Effector CD8-positive, alpha-beta T cell (primary cell): ENCODE results near the gene HLA-DQA1.
A peak's percentile ranks its signal among the peaks of the same experiment; 100 is the strongest.
"Not testable (repeated sequence)": the region's sequence is repeated elsewhere in the genome, so short reads cannot be mapped to it uniquely, and the experiment has no call there.

ENCODE experiments used
- DNase-seq: peaks from one replicate; lab custom pipeline; 2025; lab: John Stamatoyannopoulos, UW

The HLA-DQA1 gene

DNA sequence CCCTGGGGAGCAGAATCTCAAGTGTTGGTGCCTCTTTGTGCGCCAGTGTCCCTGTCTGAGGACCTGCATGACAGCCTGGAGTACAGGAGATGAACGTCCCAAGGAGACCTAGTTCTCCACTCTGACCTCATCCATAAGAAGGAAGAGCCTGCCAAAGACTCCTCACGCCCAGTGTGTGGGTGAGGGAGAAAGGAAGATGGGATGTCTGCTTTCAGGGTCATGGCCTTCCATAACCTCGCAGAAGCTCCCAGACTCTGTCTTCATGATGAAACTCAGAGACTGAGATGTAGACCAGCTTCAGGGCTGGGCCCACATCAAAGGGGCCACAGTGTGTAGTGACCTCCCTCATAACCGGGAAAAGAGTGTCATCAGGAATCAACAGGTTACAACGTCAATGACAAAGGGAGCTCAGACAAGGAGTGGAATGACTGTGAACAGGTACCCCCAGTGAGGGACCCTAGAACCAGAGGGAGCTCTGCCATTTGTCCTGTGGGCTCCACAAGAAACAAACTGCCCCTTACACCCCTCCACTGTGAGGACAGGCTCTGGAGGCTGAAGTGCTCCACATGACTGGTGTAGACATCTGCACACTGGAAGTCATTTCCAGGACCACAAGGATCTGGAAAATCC is 21.2 kb downstream of the HLA-DQA1 start:
- no peak for DNase-seq

DNA sequence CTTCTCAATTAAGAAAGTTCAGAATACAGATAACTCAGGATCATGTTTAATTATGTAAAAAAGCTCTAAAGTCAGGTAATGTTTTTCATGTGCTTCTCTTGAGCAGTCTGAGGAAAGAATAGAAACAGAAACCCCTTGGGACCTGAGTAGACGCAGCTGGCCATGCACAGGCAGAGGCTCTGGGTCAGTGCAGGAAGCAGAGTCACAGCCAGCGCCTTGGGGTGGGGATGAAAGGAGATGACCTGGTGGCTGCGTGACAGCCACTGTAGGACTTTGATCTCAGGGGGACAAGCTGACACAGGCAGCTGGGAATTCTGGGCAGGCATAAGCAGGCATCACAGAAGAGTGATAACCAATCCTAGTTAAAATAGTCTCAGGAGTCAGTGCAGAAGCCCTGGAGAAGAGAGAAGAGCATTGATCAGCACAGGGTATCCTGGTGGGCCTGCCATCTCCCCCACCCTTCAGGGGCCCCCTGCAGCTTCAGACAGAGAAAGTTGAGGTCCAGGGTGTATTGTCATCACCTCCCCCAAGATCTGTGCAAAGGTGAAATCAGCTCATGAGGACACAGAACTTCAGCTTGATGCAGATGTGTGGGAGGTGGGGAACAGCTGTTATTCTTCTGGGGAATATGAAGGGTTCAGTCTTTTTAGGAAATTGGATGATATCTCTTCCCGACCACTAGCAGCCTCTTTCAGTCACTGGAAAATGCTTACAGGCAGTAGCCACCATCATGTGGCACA is 22.8 kb downstream of the HLA-DQA1 start:
- DNase-seq, result no peak

DNA sequence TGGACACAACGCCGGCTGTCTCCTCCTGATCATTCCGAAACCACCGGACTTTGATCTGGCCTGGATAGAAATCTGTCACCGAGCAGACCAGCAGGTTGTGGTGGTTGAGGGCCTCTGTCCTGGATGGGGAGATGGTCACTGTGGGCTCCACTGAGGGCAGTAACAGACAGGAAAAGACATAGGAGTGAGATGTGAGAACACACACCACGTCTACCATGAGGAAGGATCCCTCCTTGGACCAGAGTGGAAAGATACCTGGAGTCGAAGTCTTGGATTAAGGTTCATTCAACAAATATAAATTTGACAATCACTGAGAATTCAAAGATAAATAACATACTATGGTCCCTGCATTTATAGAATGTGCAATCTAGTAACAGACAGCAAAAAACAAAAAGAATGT is 24.9 kb downstream of the HLA-DQA1 start:
- no peak for DNase-seq

DNA sequence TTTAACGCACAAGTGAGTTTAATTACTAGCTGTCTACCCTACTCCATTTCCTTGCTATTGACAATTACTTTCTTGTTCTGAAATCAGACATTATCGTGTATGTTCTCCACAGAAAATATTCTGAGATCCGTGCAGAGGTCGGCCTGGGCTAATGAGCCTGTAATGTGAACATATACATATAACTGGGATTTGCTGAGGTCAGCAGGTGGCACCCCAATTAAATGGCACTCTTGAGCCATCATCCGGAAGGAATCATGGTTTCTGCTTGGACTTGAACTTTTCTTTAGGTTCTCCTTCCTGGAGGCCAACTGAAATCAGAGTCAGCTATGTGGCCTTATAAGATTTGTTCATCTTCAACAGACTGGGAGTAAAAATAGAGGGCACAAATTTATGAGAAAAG is 25.6 kb downstream of the HLA-DQA1 start:
- no peak for DNase-seq

DNA sequence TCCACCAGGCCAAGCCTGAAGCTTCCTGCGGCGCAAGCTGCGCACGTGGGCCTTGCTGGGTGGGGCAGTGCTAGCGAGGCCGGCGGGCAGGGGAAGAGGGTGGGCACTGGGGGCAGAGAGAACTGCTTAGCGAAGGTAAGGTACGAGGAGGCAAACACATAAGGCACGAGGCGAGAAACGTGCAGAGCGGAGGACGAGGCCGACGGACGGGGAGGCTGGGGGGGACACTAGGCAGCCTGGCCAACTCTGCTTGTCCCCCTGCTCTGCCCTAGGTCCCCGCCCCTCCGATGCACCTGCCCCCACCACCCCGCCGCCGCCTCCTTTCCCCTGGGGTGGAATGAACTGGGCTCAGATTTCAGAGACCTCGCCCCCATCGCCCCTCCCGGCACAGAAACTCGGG is 27.1 kb downstream of the HLA-DQA1 start:
- DNase-seq, result no peak

DNA sequence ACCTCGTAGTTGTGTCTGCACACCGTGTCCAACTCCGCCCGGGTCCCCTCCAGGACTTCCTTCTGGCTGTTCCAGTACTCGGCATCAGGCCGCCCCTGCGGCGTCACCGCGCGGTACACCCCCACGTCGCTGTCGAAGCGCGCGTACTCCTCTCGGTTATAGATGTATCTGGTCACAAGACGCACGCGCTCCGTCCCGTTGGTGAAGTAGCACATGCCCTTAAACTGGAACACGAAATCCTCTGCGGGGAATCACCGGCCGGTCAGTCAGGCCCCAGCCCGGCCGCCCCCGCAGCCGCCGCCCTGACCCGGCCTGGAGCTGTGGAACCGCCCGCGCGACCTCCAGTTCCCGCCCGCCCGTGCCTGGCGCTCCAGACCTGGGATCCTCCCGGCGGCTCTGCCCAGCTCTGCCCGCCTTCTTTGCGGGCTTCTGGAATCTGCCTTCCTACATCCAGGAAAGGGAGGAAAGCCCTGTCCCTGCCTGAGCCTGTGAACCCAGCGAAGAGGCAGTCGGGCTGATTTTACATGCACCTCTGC is 27.7 kb downstream of the HLA-DQA1 start:
- DNase-seq, result peak; percentile 12

DNA sequence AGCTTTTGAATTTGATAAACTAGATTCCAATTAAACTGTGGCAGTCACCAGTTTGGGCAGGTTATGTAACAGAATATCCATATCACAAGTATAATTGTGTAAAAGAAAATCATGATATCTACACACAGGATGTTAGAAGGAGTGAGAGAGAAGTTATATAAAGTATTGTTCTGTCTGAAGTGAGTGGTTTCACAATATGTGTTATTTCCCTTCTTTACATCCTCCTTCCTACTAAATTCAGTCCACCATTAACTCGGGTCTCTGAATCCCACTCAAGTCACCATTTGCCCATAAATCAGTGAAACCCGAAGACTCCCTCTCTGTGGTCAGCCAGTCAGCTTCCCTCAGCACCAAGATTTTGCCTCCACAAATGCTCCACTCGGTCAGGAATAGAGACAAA is 28.5 kb downstream of the HLA-DQA1 start:
- DNase-seq, result no peak

DNA sequence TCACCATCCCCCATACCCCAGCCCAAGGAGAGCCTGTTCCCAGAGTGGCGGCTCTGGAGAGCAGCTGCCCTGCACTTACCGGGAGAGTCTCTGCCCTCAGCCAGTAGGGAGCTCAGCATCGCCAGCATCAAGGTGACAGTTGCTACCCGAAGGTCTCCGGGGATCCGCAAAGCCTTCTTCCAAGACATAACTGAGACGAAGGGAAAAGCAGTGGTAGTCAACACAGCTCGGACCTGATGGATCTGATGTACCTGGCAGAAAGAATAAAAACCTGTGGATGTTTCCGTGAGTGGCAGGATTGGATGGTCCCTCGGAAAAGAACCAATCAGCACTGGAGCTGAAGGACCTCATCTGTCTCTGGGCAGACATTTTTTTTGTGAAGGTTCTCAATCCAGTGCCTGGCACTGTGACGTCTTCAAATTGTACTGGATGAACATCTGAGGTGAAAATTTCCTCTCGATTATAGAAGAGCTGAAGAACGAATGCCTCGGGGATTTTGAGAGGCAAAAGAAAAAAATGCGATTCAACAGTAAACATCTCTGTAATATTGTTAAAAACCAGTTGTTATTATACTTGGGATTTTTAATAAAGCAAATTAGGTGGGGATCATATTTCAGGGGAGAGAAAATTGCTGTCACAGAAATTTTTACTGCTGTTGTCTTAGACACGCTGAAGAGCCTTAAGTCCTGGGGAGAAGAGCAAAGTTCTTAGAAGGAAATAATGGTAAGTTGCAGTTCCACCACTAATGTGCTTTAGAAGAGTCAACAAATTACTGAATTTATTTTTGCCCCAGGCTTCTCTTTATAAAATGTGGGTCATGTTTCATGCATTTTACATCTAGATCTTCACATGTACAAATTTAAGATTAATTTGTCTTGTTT is 29.5 kb downstream of the HLA-DQA1 start, which contains the start of gene HLA-DQB1:
TSS of gene HLA-DQB1 (minus strand) at position 238 of the 881 bp plus-strand sequence. CDS start at position 188, 50 bp downstream.
- DNase-seq, result peak; percentile 37

DNA sequence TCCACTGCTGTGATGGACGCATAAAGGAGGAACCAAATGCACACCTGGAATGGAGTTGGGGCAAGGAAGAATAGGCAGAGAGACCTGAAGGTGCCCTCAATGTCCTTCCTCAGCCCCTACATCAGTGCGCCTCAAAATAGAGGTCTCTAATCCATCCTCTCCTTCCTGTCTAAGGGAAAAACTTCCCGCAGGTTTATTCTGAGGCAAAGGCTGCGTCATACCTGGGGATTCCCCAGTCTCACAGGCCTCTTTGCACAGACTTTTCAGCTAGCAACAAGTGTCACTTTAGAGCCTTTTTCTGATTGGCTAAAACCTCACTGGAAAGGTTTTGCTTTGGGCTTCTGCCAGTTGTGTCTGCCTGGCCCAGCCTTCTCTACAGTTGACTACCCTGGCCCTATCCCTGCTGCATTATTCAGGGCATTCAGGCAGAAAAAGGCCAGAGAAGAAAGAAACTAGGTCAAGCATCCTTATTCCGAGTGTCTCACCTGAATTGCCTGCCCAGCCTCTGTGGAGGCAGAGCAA is 31.1 kb downstream of the HLA-DQA1 start:
- peak; percentile 21 for DNase-seq

DNA sequence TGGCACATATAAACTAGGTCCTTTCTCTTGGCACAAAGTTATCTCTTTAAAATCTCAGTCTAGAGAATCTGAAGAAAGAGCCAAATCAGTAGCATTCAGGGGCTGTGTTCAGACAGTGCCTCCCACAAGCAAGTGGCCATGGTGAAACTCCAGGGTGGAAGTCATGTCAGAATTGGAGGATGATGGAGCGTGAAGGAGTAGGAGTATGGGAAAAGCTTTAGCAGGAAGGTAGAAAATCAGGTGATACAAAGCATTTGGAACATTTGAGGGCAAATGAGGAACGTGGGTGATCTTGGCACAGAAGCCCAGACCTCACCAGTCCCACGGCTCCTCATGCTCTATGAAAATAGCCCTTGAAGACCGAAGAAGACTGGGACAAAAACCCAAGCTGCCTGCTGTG is 32.0 kb downstream of the HLA-DQA1 start:
- DNase-seq, result no peak

DNA sequence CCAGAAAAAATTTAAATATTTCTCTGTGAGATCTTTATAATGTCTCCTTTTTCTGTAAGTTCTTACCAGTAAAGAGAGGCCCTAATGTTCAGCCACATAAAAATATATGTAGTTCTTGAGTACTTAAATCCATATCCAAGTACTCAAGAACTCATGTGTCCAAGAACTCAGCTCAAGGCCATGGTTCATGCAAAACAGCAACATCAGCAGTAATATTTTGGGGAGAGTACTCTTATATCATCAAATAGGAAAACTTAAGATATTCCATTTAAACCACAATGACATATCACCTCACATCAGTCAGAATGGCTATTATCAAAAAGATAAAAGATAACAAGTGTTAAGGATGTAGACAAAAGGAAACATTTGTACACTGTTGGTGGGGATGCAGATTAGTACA is 32.7 kb downstream of the HLA-DQA1 start:
- no peak for DNase-seq

DNA sequence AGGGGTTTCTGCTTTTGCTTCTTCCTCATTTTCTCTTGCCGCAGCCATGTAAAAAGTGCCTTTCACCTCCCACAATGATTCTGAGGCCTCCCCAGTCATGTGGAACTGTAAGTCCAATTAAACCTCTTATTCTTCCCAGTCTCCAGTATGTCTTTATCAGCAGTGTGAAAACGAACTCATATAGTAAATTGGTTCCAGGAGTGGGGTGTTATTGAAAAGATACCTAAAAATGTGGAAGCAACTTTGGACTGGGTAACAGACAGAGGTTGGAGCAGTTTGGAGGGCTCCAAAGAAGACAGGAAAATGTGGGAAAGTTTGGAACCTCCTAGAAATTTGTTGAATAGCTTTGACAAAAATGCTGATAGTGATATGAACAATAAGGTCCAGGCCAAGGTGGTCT is 34.7 kb downstream of the HLA-DQA1 start:
- DNase-seq, result not testable (repeated sequence)

DNA sequence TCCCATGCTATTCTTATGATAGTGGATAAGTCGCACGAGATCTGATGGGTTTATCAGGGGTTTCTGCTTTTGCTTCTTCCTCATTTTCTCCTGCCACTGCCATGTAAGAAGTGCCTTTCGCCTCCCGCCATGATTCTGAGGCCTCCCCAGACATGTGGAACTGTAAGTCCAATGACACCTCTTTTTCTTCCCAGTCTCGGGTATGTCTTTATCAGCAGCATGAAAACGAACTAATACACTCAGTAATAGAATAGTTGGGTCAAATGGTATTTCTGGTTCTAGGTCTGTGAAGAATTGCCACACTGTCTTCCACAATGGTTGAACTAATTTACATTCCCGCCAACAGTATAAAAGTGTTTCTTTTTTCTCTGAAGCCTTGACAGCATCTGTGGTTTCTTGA is 36.9 kb downstream of the HLA-DQA1 start:
- not testable (repeated sequence) for DNase-seq

DNA sequence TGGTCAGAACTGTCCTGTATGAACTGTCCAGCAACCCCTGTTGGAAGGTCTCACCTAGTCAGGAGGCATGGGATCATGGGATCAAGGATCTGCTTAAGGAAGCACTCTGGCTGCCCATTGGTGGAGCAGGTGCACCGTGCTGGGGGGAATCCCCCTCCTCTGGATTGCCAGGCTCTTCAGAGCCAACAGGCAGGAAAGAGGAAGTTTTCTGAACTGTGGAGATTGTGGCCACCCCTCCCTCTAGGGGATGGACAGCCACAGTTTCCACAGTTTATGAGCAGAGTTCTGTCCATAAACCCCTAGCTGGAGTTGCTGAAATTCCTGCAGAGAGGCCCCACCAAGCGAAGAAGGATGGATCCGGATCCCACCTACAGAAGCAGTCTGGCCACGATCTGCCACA is 42.3 kb downstream of the HLA-DQA1 start:
- no peak for DNase-seq

DNA sequence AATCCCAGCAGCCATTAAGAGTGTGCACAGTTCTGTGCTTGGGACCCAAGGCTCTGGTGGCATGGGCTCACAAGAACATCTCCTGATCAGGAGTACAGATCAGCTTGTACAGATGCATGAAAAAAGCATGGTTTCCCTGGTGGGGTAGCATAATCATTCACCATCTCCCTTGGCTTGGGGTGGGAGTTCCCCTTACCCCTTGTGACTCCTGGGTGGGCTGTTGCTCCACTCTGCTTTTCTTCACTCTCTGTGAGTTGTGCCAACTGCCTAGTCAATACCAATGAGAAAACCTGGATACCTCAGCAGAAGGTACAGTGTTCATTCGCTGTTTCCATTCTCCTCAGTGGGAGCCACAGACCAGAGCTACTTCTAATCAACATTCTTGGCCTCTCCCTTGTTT is 42.8 kb downstream of the HLA-DQA1 start:
- no peak for DNase-seq

DNA sequence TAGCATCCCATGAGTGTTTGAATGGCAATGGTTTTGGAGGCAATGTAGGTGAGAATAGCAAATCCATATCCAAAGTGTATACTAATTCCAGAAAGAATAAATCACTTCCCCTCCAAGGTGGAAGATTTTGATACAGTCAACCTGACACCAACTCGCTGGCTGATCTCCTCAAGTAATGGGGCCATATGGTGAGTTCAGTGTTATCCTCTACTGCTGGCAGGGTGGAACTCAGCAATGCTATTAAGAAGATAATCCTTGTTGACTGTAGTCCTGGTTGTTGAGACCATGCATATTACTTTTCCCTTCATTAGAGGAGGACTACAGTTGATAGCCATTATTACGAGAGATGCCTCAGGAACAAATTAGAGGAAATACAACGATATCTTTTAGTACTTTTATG is 47.0 kb downstream of the HLA-DQA1 start:
- no peak for DNase-seq

DNA sequence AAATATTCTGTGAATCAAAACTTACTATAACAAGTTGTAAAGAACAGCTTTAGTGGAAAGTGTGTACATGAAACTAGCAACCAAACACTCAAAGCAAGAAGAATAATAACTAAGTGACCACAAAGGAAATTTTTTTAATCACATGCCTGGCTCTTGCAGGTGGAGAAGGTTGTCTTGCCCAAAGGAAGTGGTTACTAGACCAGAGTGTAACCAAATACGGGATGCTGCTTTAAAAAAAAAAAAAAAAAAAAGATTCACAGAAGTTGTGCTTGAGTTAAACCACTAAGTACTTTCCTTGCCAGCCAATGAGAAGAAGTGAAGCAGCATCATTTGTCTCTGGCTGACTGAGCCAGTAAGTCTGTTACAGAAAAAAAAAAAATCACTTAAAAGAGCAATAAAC is 48.4 kb downstream of the HLA-DQA1 start:
- DNase-seq, result no peak

DNA sequence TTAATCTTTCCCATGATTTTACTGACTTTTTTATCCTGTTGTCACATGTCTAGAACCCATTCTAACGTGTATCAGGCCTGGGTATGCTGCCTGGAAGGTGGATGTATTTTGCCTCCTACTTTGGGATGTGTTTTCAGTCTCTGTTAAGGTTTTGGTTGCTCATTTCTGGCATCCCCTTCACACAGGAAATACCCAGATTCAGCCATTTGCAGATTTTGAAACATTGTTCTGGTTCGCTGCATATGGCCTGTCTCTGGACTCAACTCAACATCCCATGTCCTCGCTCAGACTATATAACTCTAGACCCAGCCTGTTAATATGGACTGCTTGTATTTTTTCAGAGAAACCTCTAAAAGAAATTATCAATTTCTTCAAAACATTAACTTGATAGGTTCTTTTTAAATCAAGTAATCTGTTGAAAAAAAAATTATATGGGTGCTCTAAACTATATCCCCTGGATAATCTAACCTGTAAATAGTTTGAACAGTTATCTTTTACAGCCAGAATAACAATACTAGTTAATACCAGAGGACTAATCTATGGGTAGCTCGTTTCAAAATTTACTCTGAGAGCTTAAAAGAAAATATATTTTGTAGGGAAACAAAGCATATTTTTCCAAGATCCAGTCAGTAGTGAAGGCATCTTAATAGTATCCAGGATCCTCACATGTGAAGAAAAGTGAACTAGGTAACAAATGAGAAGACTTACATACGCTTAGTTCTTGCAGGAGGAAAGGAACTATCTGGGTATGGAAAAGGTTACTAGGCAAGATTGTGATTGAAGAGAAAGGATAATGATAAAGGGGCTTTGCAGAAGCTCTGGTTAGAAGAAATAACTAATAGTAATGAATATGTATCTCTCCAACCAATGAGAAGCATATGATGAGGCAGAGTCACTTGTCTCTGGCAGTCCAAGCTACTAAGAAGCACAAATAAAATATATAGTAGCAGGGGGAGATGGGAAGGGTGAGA is 52.6 kb downstream of the HLA-DQA1 start:
- no peak for DNase-seq

DNA sequence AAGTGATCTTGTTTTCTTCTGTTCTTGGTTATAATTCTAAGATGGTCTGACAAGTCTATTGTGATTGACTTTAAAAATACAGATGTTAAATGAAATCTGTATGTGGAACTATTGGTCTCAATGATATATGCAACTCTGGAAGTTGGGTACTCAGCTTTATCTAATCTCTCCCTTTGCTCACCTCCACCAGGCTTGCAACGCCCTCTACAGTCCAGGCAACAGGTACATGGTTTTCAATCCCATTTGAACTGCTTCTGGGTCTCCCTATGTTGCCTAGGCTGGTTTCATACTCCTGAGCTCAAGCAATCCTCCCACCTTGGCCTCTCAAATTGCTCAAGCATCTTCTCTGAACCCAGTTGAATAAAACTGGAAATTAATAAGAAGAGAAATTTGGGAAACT is 54.8 kb downstream of the HLA-DQA1 start:
- DNase-seq, result peak; percentile 35
